HepG2 (cell line): ENCODE data around the gene AMIGO3. TPM values are rescaled to one million over a fixed set of nuclear protein-coding genes. Genes with fewer than 3 reads are reported as not detected.

Source experiments
- ARNT ChIP-seq: fragments of 450-650 bp; IDR thresholded peaks from 2 replicates; pipeline ENCODE4 v1.6.1; 2017
- MIER2 ChIP-seq: IDR thresholded peaks from 2 replicates; pipeline ENCODE4 v1.6.1; 2016; ENCODE audit warnings: missing biosample characterization, missing genetic modification reagents
- RBFOX2 ChIP-seq: fragments of 200-400 bp; formaldehyde crosslinking; IDR thresholded peaks from 2 replicates; pipeline ENCODE4 v1.6.1; 2017; ENCODE audit warnings: low read depth, mild to moderate bottlenecking, low read length
- SSRP1 ChIP-seq: IDR thresholded peaks from 2 replicates; pipeline ENCODE4 v1.6.1; 2016; ENCODE audit warnings: control low read depth
- XRCC5 ChIP-seq: fragments of 200-400 bp; formaldehyde crosslinking; optimal IDR thresholded peaks from 2 replicates; pipeline ENCODE3; 2017; ENCODE audit warnings: mild to moderate bottlenecking, low read length
- ZNF17 ChIP-seq: sonication (generic); formaldehyde crosslinking; IDR thresholded peaks from 2 replicates; pipeline ENCODE4 v1.5.0; 2020; ENCODE audit warnings: mild to moderate bottlenecking, missing genetic modification reagents
- ZNF567 ChIP-seq: sonication (generic); formaldehyde crosslinking; IDR thresholded peaks from 2 replicates; pipeline ENCODE4 v1.8.1; 2023; ENCODE audit warnings: mild to moderate bottlenecking, missing genetic modification reagents, borderline replicate concordance
- polyA plus RNA-seq, 8 experiments: library from polyadenylated mRNA; depleted of rRNA in 3 of 8; stranded (reverse) in 7 of 8; unstranded in 1 of 8; fragments of >200 nt; fragmentation: Illumina TruSeq in 4 of 8; extraction: Trizol in 4 of 8; gene quantifications; 2 replicates each; pipeline versions ENCODE4 v1.2.1 to v1.2.3, GENCODE V29; 2011 to 2016; ENCODE audit warnings: low read depth in 4 of 8, missing spikeins in 1 of 8, mixed read lengths in 1 of 8; ENCODE audit not compliant: insufficient read depth in 1 of 8
- total RNA-seq, 5 experiments: library from RNA; depleted of rRNA; stranded (reverse); fragments of >200 nt; fragmentation: Illumina TruSeq; extraction: Trizol; gene quantifications; 2 replicates each; pipeline ENCODE4 v1.2.3, GENCODE V29; 2016; ENCODE audit warnings: low read depth in 1 of 5
- TF ChIP-seq, protein P1 (sequence below): sonication (generic); formaldehyde crosslinking; IDR thresholded peaks from 2 replicates; pipeline ENCODE4 v1.5.1; 2020; ENCODE audit warnings: mild to moderate bottlenecking, missing genetic modification reagents, moderate library complexity
- TF ChIP-seq, protein P2 (sequence below): sonication (generic); formaldehyde crosslinking; IDR thresholded peaks from 2 replicates; pipeline ENCODE4 v1.5.0; 2020; ENCODE audit warnings: mild to moderate bottlenecking, low read depth, missing genetic modification reagents, borderline replicate concordance
- TF ChIP-seq, protein P3 (sequence below), 2 experiments: fragments of 450-650 bp in 1 of 2; sonication (generic) in 1 of 2; formaldehyde crosslinking in 1 of 2; IDR thresholded peaks; 2 replicates each; pipeline versions ENCODE4 v1.6.1 to v1.8.0; 2016 to 2022; ENCODE audit warnings: antibody characterized with exemption in 1 of 2, mild to moderate bottlenecking in 1 of 2, missing genetic modification reagents in 1 of 2
- TF ChIP-seq, protein P4 (sequence below): sonication (generic); formaldehyde crosslinking; IDR thresholded peaks from 2 replicates; pipeline ENCODE4 v1.4.0; 2020; ENCODE audit warnings: missing genetic modification reagents
- TF ChIP-seq, protein P5 (sequence below): IDR thresholded peaks from 2 replicates; pipeline ENCODE4 v1.6.1; 2016; ENCODE audit warnings: low read depth, control low read depth

Gene AMIGO3
- total and polyA plus RNA-seq, 2 of the 13 experiments (the other 11 are each of a cell fraction or from before 2014, with no cell fraction given): 0.35 TPM; not detected in 1

DNA sequence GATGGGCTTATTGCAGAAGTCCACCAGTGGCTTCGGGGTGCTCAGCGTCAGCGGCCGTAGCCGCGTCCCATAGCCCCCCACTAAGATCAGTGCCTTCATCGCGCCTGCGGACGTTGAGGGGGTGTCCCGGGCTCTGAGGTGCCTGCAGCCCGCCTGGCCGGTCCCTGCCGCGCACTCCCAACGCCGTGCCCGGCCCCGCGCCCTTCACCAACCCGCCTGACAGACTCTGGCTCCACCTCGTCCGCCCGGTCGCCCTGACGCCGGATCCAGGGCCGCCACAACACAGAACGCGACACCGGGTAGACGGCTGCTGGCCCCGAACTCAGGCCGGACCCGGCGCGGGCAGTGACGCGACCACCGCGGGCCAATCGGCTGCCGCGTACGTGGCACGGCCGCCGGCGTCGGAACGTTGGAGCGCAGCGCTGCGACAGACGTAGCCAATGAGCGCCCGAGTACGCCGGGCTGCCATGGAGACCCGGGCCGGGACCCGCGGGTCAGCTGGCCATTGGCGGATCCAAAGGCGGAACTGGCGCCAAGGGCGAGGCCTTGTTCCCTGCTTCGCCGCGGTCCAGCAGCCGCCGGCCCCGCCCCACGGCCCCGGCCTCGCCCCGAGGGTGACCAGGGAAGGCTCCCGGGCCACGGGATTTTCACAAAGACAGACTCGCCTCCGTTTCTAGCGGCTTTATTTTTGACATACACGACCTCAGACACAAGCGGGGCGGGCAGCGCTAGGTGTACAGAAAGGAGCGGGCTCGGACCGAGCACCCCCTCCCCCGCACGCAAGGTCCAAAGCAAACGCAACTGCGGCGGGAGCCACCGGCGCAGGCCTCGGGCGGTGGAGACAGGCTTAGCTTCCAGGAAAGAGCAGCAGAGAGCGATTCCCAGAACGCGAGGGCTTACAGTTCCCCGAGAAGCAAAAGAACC, 4.4 kb upstream of the AMIGO3 start, which contains the start of gene GMPPB (continued):
- TF ChIP-seq, protein P1, sequence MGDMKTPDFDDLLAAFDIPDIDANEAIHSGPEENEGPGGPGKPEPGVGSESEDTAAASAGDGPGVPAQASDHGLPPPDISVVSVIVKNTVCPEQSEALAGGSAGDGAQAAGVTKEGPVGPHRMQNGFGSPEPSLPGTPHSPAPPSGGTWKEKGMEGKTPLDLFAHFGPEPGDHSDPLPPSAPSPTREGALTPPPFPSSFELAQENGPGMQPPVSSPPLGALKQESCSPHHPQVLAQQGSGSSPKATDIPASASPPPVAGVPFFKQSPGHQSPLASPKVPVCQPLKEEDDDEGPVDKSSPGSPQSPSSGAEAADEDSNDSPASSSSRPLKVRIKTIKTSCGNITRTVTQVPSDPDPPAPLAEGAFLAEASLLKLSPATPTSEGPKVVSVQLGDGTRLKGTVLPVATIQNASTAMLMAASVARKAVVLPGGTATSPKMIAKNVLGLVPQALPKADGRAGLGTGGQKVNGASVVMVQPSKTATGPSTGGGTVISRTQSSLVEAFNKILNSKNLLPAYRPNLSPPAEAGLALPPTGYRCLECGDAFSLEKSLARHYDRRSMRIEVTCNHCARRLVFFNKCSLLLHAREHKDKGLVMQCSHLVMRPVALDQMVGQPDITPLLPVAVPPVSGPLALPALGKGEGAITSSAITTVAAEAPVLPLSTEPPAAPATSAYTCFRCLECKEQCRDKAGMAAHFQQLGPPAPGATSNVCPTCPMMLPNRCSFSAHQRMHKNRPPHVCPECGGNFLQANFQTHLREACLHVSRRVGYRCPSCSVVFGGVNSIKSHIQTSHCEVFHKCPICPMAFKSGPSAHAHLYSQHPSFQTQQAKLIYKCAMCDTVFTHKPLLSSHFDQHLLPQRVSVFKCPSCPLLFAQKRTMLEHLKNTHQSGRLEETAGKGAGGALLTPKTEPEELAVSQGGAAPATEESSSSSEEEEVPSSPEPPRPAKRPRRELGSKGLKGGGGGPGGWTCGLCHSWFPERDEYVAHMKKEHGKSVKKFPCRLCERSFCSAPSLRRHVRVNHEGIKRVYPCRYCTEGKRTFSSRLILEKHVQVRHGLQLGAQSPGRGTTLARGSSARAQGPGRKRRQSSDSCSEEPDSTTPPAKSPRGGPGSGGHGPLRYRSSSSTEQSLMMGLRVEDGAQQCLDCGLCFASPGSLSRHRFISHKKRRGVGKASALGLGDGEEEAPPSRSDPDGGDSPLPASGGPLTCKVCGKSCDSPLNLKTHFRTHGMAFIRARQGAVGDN (CRISPR knock-in tag): peak; percentile 78
- TF ChIP-seq, protein P2, sequence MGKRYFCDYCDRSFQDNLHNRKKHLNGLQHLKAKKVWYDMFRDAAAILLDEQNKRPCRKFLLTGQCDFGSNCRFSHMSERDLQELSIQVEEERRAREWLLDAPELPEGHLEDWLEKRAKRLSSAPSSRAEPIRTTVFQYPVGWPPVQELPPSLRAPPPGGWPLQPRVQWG (CRISPR knock-in tag): no peak
- no peak for TF ChIP-seq ARNT
- TF ChIP-seq, protein P3, sequence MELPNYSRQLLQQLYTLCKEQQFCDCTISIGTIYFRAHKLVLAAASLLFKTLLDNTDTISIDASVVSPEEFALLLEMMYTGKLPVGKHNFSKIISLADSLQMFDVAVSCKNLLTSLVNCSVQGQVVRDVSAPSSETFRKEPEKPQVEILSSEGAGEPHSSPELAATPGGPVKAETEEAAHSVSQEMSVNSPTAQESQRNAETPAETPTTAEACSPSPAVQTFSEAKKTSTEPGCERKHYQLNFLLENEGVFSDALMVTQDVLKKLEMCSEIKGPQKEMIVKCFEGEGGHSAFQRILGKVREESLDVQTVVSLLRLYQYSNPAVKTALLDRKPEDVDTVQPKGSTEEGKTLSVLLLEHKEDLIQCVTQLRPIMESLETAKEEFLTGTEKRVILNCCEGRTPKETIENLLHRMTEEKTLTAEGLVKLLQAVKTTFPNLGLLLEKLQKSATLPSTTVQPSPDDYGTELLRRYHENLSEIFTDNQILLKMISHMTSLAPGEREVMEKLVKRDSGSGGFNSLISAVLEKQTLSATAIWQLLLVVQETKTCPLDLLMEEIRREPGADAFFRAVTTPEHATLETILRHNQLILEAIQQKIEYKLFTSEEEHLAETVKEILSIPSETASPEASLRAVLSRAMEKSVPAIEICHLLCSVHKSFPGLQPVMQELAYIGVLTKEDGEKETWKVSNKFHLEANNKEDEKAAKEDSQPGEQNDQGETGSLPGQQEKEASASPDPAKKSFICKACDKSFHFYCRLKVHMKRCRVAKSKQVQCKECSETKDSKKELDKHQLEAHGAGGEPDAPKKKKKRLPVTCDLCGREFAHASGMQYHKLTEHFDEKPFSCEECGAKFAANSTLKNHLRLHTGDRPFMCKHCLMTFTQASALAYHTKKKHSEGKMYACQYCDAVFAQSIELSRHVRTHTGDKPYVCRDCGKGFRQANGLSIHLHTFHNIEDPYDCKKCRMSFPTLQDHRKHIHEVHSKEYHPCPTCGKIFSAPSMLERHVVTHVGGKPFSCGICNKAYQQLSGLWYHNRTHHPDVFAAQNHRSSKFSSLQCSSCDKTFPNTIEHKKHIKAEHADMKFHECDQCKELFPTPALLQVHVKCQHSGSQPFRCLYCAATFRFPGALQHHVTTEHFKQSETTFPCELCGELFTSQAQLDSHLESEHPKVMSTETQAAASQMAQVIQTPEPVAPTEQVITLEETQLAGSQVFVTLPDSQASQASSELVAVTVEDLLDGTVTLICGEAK (IDR thresholded peaks at IDR 0.05): no peak
- TF ChIP-seq, protein P3 (CRISPR knock-in tag; IDR thresholded peaks at IDR 0.05): peak; percentile 22; the same call in 1 of the 2 replicates
- TF ChIP-seq, protein P4, sequence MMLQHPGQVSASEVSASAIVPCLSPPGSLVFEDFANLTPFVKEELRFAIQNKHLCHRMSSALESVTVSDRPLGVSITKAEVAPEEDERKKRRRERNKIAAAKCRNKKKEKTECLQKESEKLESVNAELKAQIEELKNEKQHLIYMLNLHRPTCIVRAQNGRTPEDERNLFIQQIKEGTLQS (CRISPR knock-in tag): no peak
- TF ChIP-seq ZNF17 (CRISPR knock-in tag): no peak
- peak; percentile 84 for TF ChIP-seq RBFOX2
- no peak for TF ChIP-seq ZNF567 (CRISPR knock-in tag)
- TF ChIP-seq XRCC5: no peak
- 0 out of 2 replicates have a peak, but pooled peaks have one; percentile 53 for TF ChIP-seq MIER2 (CRISPR knock-in tag)
- TF ChIP-seq, protein P5, sequence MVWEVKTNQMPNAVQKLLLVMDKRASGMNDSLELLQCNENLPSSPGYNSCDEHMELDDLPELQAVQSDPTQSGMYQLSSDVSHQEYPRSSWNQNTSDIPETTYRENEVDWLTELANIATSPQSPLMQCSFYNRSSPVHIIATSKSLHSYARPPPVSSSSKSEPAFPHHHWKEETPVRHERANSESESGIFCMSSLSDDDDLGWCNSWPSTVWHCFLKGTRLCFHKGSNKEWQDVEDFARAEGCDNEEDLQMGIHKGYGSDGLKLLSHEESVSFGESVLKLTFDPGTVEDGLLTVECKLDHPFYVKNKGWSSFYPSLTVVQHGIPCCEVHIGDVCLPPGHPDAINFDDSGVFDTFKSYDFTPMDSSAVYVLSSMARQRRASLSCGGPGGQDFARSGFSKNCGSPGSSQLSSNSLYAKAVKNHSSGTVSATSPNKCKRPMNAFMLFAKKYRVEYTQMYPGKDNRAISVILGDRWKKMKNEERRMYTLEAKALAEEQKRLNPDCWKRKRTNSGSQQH (CRISPR knock-in tag): peak; percentile 35; the same call in 1 of the 2 replicates
- no peak for TF ChIP-seq SSRP1 (CRISPR knock-in tag)
